Naive thymus-derived CD4-positive, alpha-beta T cell (primary cell): ENCODE data around the gene MAGI2. TPM values are rescaled to one million over a fixed set of nuclear protein-coding genes. Genes with fewer than 3 reads are reported as not detected.

ENCODE experiments used
- ATAC-seq: fragments of 150-1000 bp; cut with Tn5 transposase; 2 replicates; pipeline ENCODE4 v1.10.0; 2021; ENCODE audit warnings: mild to moderate bottlenecking, moderate library complexity
- CTCF ChIA-PET: fragments of 350-600 bp; sonication (Branson Sonifier 250); formaldehyde crosslinking; loops from one replicate; lab custom pipeline; 2021; ENCODE audit warnings: antibody characterized with exemption; lab: Charles Lee
- POLR2A ChIA-PET: fragments of 350-600 bp; sonication (Branson Sonifier 250); formaldehyde crosslinking; loops from one replicate; lab custom pipeline; 2021; ENCODE audit warnings: antibody characterized with exemption, inconsistent platforms; lab: Charles Lee
- DNase-seq, 9 donors: peaks; one replicate each; pipeline versions ENCODE4 v3.0.0 to v3.0.0-alpha.2; 2020 to 2022; ENCODE audit warnings: mixed read lengths in 1 of 9
- H3K27ac ChIP-seq: one replicate; pipeline ENCODE4 v1.7.0; 2013; ENCODE audit warnings: mild to moderate bottlenecking, low read depth, low read length, moderate library complexity
- H3K27me3 ChIP-seq, 2 donors: one replicate each; pipeline ENCODE4 v1.7.0; 2013; ENCODE audit warnings: low read length in 2 of 2, mild to moderate bottlenecking in 2 of 2, moderate library complexity in 2 of 2; ENCODE audit not compliant: control insufficient read depth in 2 of 2, insufficient read depth in 2 of 2
- H3K36me3 ChIP-seq, 3 experiments: 1 replicate in 2 of 3; 2 replicates in 1 of 3; pipeline ENCODE4 v1.7.0; 2013; ENCODE audit warnings: low read length in 3 of 3, mild to moderate bottlenecking in 3 of 3, moderate library complexity in 1 of 3; ENCODE audit not compliant: insufficient read depth in 3 of 3, control insufficient read depth in 2 of 3
- H3K4me1 ChIP-seq, 2 donors: one replicate each; pipeline ENCODE4 v1.7.0; 2013; ENCODE audit warnings: low read length in 2 of 2, mild to moderate bottlenecking in 2 of 2, moderate library complexity in 1 of 2; ENCODE audit not compliant: control insufficient read depth in 2 of 2, insufficient read depth in 2 of 2
- H3K4me3 ChIP-seq: 2 replicates; pipeline ENCODE4 v1.7.0; 2013; ENCODE audit warnings: mild to moderate bottlenecking, low read length
- H3K9me3 ChIP-seq, 3 experiments: 1 replicate in 2 of 3; 2 replicates in 1 of 3; pipeline ENCODE4 v1.7.0; 2013; ENCODE audit warnings: low read length in 3 of 3; ENCODE audit not compliant: control insufficient read depth in 2 of 3
- H3K27ac Mint-ChIP-seq, 9 donors: one replicate each; pipeline ENCODE4 v1.8.0; 2020 to 2022; ENCODE audit warnings: mixed read lengths in 9 of 9, mild to moderate bottlenecking in 8 of 9, moderate library complexity in 5 of 9, inconsistent platforms in 2 of 9
- H3K27me3 Mint-ChIP-seq, 5 donors: one replicate each; pipeline ENCODE4 v1.8.0; 2021 to 2022; ENCODE audit warnings: mixed read lengths in 5 of 5, mild to moderate bottlenecking in 1 of 5
- H3K36me3 Mint-ChIP-seq, 5 donors: one replicate each; pipeline ENCODE4 v1.8.0; 2020 to 2022; ENCODE audit warnings: mixed read lengths in 5 of 5, mild to moderate bottlenecking in 3 of 5, inconsistent platforms in 1 of 5
- H3K4me1 Mint-ChIP-seq, 7 donors: one replicate each; pipeline ENCODE4 v1.8.0; 2020 to 2022; ENCODE audit warnings: mixed read lengths in 7 of 7, mild to moderate bottlenecking in 3 of 7, inconsistent platforms in 1 of 7
- H3K4me3 Mint-ChIP-seq, 10 donors: one replicate each; pipeline ENCODE4 v1.8.0; 2020 to 2022; ENCODE audit warnings: mild to moderate bottlenecking in 10 of 10, mixed read lengths in 10 of 10, moderate library complexity in 6 of 10, inconsistent platforms in 2 of 10
- H3K9me3 Mint-ChIP-seq, 11 donors: one replicate each; pipeline ENCODE4 v1.8.0; 2020 to 2022; ENCODE audit warnings: mixed read lengths in 11 of 11, mild to moderate bottlenecking in 4 of 11, inconsistent platforms in 1 of 11, moderate library complexity in 1 of 11
- intact Hi-C, 2 donors: fragments of 100-400 bp; cut with micrococcal nuclease; formaldehyde crosslinking; loops; one replicate each; pipeline ENCODE4 v1.15.1; 2023
- polyA plus RNA-seq, 2 donors: library from polyadenylated mRNA; unstranded; fragments of 300-500 nt; fragmentation: Illumina TruSeq; gene quantifications; one replicate each; pipeline ENCODE4 v1.2.3, GENCODE V29; 2021
- total RNA-seq, 6 experiments: library from RNA in 5 of 6; stranded (reverse) in 5 of 6; gene quantifications; 1 replicate in 5 of 6; 2 replicates in 1 of 6; pipeline ENCODE4 v1.2.3 and lab custom pipeline; 2021 to 2026

The MAGI2 gene
- total and polyA plus RNA-seq, 7 experiments from 2014 or later, result 0.05 to 0.67 (median 0.15) TPM; not detected in 3

DNA sequence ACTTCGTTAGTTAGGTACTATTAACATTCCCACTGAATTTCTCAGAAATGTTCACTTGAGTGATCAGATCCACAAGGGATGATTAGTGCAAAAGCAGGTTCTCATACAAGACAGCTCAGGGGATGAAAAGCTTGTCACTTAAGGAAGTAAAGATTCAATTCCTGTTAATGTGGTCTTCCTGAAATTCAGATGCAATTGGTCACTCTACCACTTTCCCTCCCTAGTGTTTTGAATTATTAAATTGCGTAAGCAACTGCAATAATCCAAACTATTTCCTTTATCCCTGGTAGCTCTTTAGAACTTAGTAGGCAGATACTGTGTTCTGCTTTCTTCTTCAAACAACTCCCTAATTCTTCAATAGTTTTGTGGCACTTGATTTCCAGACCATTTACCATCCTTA, 121.4 kb downstream of the MAGI2 start:
- DNase-seq (no peak), ATAC-seq (no peak)
- H3K27me3 ChIP-seq, result no peaks in the 10 kb centered on the region
- POLR2A ChIA-PET, result no interaction called here
- CTCF ChIA-PET, result no interaction called here
- H3K36me3 ChIP-seq, result no peaks in the 10 kb centered on the region
- no peak overlapping the region for H3K27ac ChIP-seq
- H3K4me3 ChIP-seq, result no peak overlapping the region
- no peaks in the 10 kb centered on the region for H3K9me3 ChIP-seq
- Mint-ChIP-seq H3K9me3 (peaks cover 0 to 1% (median 0%) of the 10 kb centered on the region in 11 donors), H3K4me3 (no peak overlapping the region), H3K4me1 (no peaks in the 10 kb centered on the region), H3K27me3 (no peaks in the 10 kb centered on the region), H3K36me3 (no peaks in the 10 kb centered on the region), H3K27ac (no peak overlapping the region)
- intact Hi-C loops, result no loop called here
- no peaks in the 10 kb centered on the region for H3K4me1 ChIP-seq

DNA sequence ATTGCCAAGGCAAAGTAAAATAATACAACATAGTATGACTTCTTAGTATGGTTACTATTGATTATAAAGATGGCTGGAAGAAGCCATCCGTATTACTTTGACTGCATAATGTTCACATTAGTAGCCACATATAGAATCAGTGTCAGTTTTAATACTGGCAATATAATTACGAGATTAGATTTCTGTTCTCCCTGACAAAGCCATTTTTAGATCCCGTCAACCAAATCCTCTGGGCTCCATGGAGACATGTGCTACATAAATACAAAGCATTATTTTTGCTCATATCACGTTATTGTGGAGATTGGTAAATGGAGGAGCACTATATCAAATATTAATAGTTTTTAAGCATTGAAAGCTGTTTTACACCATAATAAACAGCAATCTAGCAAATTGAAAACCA, 124.0 kb downstream of the MAGI2 start:
- Mint-ChIP-seq H3K36me3 (no peaks in the 10 kb centered on the region), H3K27ac (no peak overlapping the region), H3K9me3 (peaks cover 0 to 1% (median 0%) of the 10 kb centered on the region in 11 donors), H3K4me1 (no peaks in the 10 kb centered on the region), H3K4me3 (no peak overlapping the region), H3K27me3 (no peaks in the 10 kb centered on the region)
- ChIA-PET CTCF (no interaction called here), POLR2A (no interaction called here)
- intact Hi-C loops, result no loop called here
- H3K27ac ChIP-seq, result no peak overlapping the region
- no peak for DNase-seq
- ATAC-seq, result no peak
- no peaks in the 10 kb centered on the region for H3K36me3 ChIP-seq
- H3K4me1 ChIP-seq, result no peaks in the 10 kb centered on the region
- no peak overlapping the region for H3K4me3 ChIP-seq
- H3K9me3 ChIP-seq, result no peaks in the 10 kb centered on the region
- no peaks in the 10 kb centered on the region for H3K27me3 ChIP-seq

DNA sequence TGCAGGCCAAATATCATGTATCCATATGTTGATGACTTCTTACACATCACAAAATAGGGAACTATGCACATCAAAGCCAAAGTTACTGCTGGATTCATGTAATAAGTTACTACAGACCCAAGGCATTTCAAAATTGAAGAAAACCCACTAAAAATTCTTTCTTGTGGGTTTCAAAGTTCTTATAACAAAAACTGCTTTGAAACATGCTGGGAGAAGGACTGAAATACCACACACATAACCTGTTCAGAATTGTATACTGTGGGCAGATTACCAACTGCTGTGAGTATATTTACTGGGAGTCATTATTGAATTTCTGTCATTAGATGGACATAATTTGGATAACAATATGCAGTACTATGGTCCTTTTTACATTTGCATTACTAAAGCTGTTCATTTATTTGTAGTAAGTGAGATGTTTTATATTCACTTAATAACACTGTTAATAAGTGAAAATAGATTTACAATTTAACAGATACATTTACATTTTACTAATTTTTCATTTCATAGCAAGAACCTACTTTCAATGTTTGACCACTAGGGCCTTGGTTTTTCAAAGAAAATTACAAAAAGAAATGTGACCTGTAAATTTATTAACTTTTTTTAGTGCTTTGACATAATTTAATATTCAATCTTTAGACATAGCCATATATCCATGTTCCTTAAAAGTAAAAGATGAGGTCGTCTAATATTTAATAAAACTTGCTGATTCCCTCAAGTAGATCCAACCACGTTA, 132.6 kb downstream of the MAGI2 start:
- Mint-ChIP-seq H3K9me3 (peaks cover 0 to 6% (median 0%) of the 10 kb centered on the region in 11 donors), H3K27me3 (no peaks in the 10 kb centered on the region), H3K4me1 (no peaks in the 10 kb centered on the region), H3K36me3 (no peaks in the 10 kb centered on the region), H3K4me3 (no peak overlapping the region), H3K27ac (no peak overlapping the region)
- ChIA-PET CTCF (no interaction called here), POLR2A (no interaction called here)
- no peak for ATAC-seq
- intact Hi-C loops, result no loop called here
- H3K36me3 ChIP-seq, result no peaks in the 10 kb centered on the region
- no peak overlapping the region for H3K27ac ChIP-seq
- no peaks in the 10 kb centered on the region for H3K4me1 ChIP-seq
- no peaks in the 10 kb centered on the region for H3K27me3 ChIP-seq
- H3K4me3 ChIP-seq, result no peak overlapping the region
- H3K9me3 ChIP-seq, result no peaks in the 10 kb centered on the region
- no peak for DNase-seq

DNA sequence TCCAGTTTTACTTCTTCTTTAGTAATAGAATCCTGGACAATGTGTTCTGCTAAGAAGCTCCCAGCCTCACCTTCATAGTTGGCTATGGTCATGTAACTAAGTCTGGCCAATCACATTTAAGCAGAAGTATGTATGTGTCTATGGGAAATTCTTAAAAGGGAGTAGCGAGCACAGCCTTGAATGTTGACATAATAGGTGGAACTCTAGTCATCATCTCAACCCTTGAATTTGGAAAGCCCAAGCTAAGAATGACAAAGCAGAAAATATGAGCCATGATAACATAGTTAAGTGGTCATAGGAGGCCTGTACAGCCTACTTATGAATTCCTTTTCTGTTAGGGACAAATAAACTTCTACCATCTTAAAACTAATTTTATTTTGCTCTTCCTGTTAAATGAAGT, 134.1 kb downstream of the MAGI2 start:
- Histone ChIP-seq H3K27me3 (no peaks in the 10 kb centered on the region), H3K4me3 (no peak overlapping the region), H3K4me1 (no peaks in the 10 kb centered on the region), H3K27ac (no peak overlapping the region), H3K36me3 (no peaks in the 10 kb centered on the region), H3K9me3 (no peaks in the 10 kb centered on the region)
- CTCF ChIA-PET, result no interaction called here
- Mint-ChIP-seq H3K9me3 (peaks cover 0 to 8% (median 0%) of the 10 kb centered on the region in 11 donors), H3K4me1 (no peaks in the 10 kb centered on the region), H3K36me3 (no peaks in the 10 kb centered on the region), H3K27me3 (no peaks in the 10 kb centered on the region), H3K4me3 (no peak overlapping the region), H3K27ac (no peak overlapping the region)
- ATAC-seq (no peak), DNase-seq (no peak)
- POLR2A ChIA-PET, result no interaction called here
- intact Hi-C loops, result no loop called here

DNA sequence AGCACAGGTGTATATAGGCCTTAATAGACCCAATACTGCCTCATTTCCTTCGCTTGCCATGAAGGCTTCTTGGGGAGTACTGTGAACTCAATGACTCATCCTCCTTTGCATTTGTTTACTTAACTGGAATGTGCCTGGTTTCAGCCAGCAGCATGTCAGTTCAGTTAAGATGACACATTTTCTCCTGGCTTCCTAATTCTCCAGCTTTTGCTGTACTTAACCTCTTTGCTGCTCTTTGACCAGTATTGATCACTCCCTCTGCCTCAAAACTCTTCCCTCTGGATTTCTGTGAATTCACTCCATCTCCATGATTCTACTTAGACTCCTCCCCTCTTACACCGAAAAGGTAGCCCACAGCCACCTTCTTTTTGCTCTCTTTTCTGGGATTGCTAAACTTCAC, 135.7 kb downstream of the MAGI2 start:
- intact Hi-C loops, result no loop called here

DNA sequence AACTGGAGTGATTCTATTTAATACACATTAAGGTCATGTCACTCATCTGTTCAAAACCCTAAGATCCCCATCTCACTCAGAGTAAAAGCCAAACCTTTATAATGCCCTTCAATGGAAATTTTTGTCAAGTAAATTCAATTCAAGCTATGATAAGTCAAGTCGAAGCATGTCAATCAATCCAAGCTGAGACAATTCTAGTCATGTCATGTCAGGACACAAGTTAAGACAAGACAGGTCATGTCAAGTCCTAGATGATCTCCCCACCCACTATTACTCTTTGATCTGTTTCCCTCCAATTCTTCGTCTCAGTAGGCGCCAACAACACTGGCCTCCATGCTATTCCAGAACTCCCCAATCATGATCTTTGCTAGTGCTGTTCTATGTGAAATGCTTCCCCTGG, 141.4 kb downstream of the MAGI2 start:
- Histone ChIP-seq H3K27me3 (no peaks in the 10 kb centered on the region), H3K9me3 (no peaks in the 10 kb centered on the region), H3K4me1 (no peaks in the 10 kb centered on the region), H3K36me3 (no peaks in the 10 kb centered on the region), H3K4me3 (no peak overlapping the region), H3K27ac (no peak overlapping the region)
- H3K4me1 Mint-ChIP-seq, result no peaks in the 10 kb centered on the region
- POLR2A ChIA-PET, result no interaction called here
- ATAC-seq, result no peak
- no peaks in the 10 kb centered on the region for H3K36me3 Mint-ChIP-seq
- no peaks in the 10 kb centered on the region for H3K27me3 Mint-ChIP-seq
- no peak overlapping the region for H3K27ac Mint-ChIP-seq
- peaks cover 0 to 5% (median 0%) of the 10 kb centered on the region in 11 donors for H3K9me3 Mint-ChIP-seq
- CTCF ChIA-PET, result interaction anchor here (0.6 kb wide), 1 partner anchor 117 kb away, joined by 3 read pairs; no protein-coding TSS in a partner anchor
- intact Hi-C loops, result no loop called here
- no peak overlapping the region for H3K4me3 Mint-ChIP-seq
- DNase-seq, result no peak

More for the DNA sequence above, 135.7 kb downstream of the MAGI2 start:
- POLR2A ChIA-PET, result no interaction called here
- no peak overlapping the region for H3K27ac Mint-ChIP-seq
- Histone ChIP-seq H3K27ac (no peak overlapping the region), H3K9me3 (no peaks in the 10 kb centered on the region), H3K4me1 (no peaks in the 10 kb centered on the region), H3K4me3 (no peak overlapping the region), H3K27me3 (no peaks in the 10 kb centered on the region), H3K36me3 (no peaks in the 10 kb centered on the region)
- H3K9me3 Mint-ChIP-seq, result peaks cover 0 to 8% (median 0%) of the 10 kb centered on the region in 11 donors
- CTCF ChIA-PET, result no interaction called here
- H3K4me1 Mint-ChIP-seq, result no peaks in the 10 kb centered on the region
- H3K4me3 Mint-ChIP-seq, result no peak overlapping the region
- H3K27me3 Mint-ChIP-seq, result no peaks in the 10 kb centered on the region
- DNase-seq (no peak), ATAC-seq (no peak)
- H3K36me3 Mint-ChIP-seq, result no peaks in the 10 kb centered on the region

DNA sequence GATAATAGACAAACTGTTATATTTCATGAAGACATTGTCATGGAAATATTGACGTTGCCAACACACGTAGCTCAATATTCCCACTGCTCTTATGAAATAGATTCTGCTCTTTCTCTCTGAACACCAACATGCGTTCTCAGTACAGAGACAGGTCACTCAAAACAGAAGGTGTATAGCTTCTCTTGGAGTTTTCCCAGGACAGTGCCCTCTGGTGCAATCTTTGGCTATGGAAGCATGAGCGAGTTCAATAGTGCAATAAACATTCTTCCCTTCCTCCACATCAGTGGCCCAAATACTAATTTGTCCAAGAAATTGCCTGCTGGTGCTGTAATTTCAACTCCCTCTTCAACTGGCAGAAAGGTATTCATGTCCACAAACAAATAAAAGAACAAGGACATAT, 145.3 kb downstream of the MAGI2 start:
- Mint-ChIP-seq H3K27ac (no peak overlapping the region), H3K36me3 (no peaks in the 10 kb centered on the region), H3K4me1 (no peaks in the 10 kb centered on the region), H3K9me3 (peaks cover 0 to 2% (median 0%) of the 10 kb centered on the region in 11 donors), H3K4me3 (no peak overlapping the region), H3K27me3 (no peaks in the 10 kb centered on the region)
- no peaks in the 10 kb centered on the region for H3K9me3 ChIP-seq
- no peaks in the 10 kb centered on the region for H3K4me1 ChIP-seq
- no peaks in the 10 kb centered on the region for H3K36me3 ChIP-seq
- no peak overlapping the region for H3K4me3 ChIP-seq
- ATAC-seq, result no peak
- H3K27me3 ChIP-seq, result no peaks in the 10 kb centered on the region
- ChIA-PET CTCF (no interaction called here), POLR2A (no interaction called here)
- H3K27ac ChIP-seq, result no peak overlapping the region
- DNase-seq, result no peak
- intact Hi-C loops, result no loop called here
